GM19372 (cell line): Measurements from ENCODE around the gene GAB4.
"Not testable (repeated sequence)": the region's sequence is repeated elsewhere in the genome, so short reads cannot be mapped to it uniquely, and the experiment has no call there.

Experiments
- ATAC-seq: cut with Tn5 transposase; IDR thresholded peaks from one replicate; pipeline ENCODE4 v1.9.1; 2021; ENCODE audit warnings: mild to moderate bottlenecking, low read depth, moderate library complexity; ENCODE audit not compliant: unreplicated experiment

Gene GAB4

GRCh38 chr22:17007852-17008731 is at the start of gene GAB4:
Gene GAB4, minus strand, starts transcription at chr22:17008222. Its CDS starts 108 bp downstream, at chr22:17008114.
- ATAC-seq: no peak

- no peak for ATAC-seq
These were observed 48.8 kb upstream of the GAB4 start for GRCh38 chr22:17056807-17057206.

GRCh38 chr22:17056058-17056457 is 48.0 kb upstream of the GAB4 start:
- ATAC-seq: no peak

GRCh38 chr22:17047656-17048055 is 39.6 kb upstream of the GAB4 start:
- ATAC-seq: no peak

- no peak for ATAC-seq
These were observed 38.7 kb upstream of the GAB4 start for GRCh38 chr22:17046566-17047348.

- no peak for ATAC-seq
These were observed 35.5 kb upstream of the GAB4 start for GRCh38 chr22:17043521-17043920.

GRCh38 chr22:17036842-17037711 is 29.1 kb upstream of the GAB4 start:
- ATAC-seq: peak; percentile 57

- peak; percentile 29 for ATAC-seq
These were observed 28.2 kb upstream of the GAB4 start for GRCh38 chr22:17035976-17036841.

GRCh38 chr22:17035246-17035645 is 27.2 kb upstream of the GAB4 start:
- ATAC-seq: no peak

GRCh38 chr22:17034532-17034931 is 26.5 kb upstream of the GAB4 start:
- ATAC-seq: not testable (repeated sequence)

GRCh38 chr22:17032277-17032676 is 24.3 kb upstream of the GAB4 start:
- ATAC-seq: not testable (repeated sequence)

- not testable (repeated sequence) for ATAC-seq
These were observed 16.4 kb upstream of the GAB4 start for GRCh38 chr22:17024380-17024779.

GRCh38 chr22:17015552-17015951 is 7.5 kb upstream of the GAB4 start:
- not testable (repeated sequence) for ATAC-seq

GRCh38 chr22:17014101-17014440 is 6.0 kb upstream of the GAB4 start:
- not testable (repeated sequence) for ATAC-seq

GRCh38 chr22:17013396-17014100 is 5.5 kb upstream of the GAB4 start:
- no peak for ATAC-seq

GRCh38 chr22:17012267-17012666 is 4.2 kb upstream of the GAB4 start:
- ATAC-seq: no peak

GRCh38 chr22:17009640-17010291 is 1.7 kb upstream of the GAB4 start:
- no peak for ATAC-seq

- no peak for ATAC-seq
These were observed 765 bp downstream of the GAB4 start for GRCh38 chr22:17007257-17007656.

- no peak for ATAC-seq
These were observed 18.1 kb downstream of the GAB4 start for GRCh38 chr22:16989915-16990314.
